GM11168 (cell line): Measurements from ENCODE around the gene BCR.

ENCODE experiments used
- in situ Hi-C: fragments of 300-500 bp; cut with MboI; formaldehyde crosslinking; loops from one replicate; pipeline ENCODE4 v1.12.0; 2022; ENCODE audit warnings: low sequenced_read_pairs; ENCODE audit not compliant: unreplicated experiment

BCR gene

GRCh38 chr22:23236440-23237184, 56.3 kb downstream of the BCR start:
- in situ Hi-C loops = no loop called here

GRCh38 chr22:23237201-23237798, 57.0 kb downstream of the BCR start:
- in situ Hi-C loops = no loop called here

- in situ Hi-C loops = no loop called here
These were observed 57.5 kb downstream of the BCR start for GRCh38 chr22:23237841-23238240.

- in situ Hi-C loops = no loop called here
These were observed 58.4 kb downstream of the BCR start for GRCh38 chr22:23238707-23239106.

- in situ Hi-C loops = no loop called here
These were observed 59.1 kb downstream of the BCR start for GRCh38 chr22:23239429-23239828.

GRCh38 chr22:23240639-23241389, 60.5 kb downstream of the BCR start:
- in situ Hi-C loops = no loop called here

GRCh38 chr22:23241562-23242472, 61.5 kb downstream of the BCR start:
- in situ Hi-C loops = no loop called here

GRCh38 chr22:23242473-23243001, 62.2 kb downstream of the BCR start:
- in situ Hi-C loops = no loop called here

GRCh38 chr22:23243006-23243573, 62.8 kb downstream of the BCR start:
- in situ Hi-C loops = no loop called here

- in situ Hi-C loops = no loop called here
These were observed 63.8 kb downstream of the BCR start for GRCh38 chr22:23243859-23244689.

GRCh38 chr22:23244690-23245044, 64.4 kb downstream of the BCR start:
- in situ Hi-C loops = no loop called here

- in situ Hi-C loops = no loop called here
These were observed 64.9 kb downstream of the BCR start for GRCh38 chr22:23245045-23245798.

- in situ Hi-C loops = no loop called here
These were observed 65.5 kb downstream of the BCR start for GRCh38 chr22:23245799-23246136.

- in situ Hi-C loops = no loop called here
These were observed 66.9 kb downstream of the BCR start for GRCh38 chr22:23246982-23247766.

GRCh38 chr22:23248583-23248982, 68.3 kb downstream of the BCR start:
- in situ Hi-C loops = no loop called here

GRCh38 chr22:23250056-23250784, 69.9 kb downstream of the BCR start:
- in situ Hi-C loops = no loop called here

GRCh38 chr22:23250785-23251363, 70.6 kb downstream of the BCR start:
- in situ Hi-C loops = no loop called here
